Activated CD8-positive, alpha-beta memory T cell treated with anti-CD3 and anti-CD28 coated beads, Interleukin-2, amount 50 U/mL, for 4 hours (primary cell): ENCODE data around the gene C18orf63.
"Not testable (repeated sequence)": the region's sequence is repeated elsewhere in the genome, so short reads cannot be mapped to it uniquely, and the experiment has no call there.

Experiments used
- DNase-seq: peaks from one replicate; pipeline ENCODE4 v3.0.0-alpha.2; 2020

Gene C18orf63

DNA sequence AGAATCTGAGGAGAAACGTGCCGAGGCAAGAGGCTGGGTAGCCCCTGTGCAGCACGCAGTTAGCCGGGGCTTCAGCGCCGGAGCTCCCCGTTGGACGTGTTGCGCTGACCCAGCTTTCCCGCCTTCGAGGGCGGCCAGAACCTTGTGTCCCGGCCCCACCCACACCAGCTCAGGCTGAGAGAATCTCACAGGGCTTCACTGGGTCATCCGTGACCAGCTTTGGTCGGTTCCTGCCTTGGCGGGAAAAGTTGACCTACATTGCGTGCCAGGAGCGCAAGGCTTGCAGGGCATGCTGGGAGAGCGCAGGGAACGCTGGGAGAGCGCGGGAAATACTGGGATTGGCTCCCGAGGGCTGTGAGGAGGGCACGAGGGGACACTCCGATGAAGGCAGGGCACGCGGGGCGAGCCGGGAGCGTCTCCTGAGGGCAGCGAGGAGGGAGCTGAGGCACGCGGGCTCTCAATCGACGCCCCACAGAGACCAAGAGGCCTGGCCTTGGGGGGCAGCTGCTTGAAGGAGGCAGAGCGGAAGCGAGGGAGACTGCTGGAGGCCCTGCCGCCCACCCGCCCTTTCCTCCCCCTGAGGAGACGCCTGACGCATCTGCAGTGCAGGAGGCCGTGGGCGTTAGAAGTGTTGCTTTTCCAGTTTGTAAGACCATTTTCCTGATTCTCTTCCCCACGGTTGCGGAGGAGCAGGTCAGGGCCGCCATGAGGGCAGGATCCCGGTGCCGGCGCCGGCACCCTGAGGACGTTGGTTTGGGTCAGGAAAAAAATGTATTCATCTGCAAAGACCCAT lies at the start of gene C18orf63:
Gene C18orf63, plus strand, starts transcription at position 376 of the 793 bp plus-strand sequence. CDS start 2,027 bp downstream, outside the sequence.
- DNase-seq, result no peak

- DNase-seq, result no peak
Observed at GRCh38 chr18:74266161-74266560, 49.5 kb upstream of the C18orf63 start.

GRCh38 chr18:74268175-74268574 lies 47.5 kb upstream of the C18orf63 start:
- no peak for DNase-seq

DNA sequence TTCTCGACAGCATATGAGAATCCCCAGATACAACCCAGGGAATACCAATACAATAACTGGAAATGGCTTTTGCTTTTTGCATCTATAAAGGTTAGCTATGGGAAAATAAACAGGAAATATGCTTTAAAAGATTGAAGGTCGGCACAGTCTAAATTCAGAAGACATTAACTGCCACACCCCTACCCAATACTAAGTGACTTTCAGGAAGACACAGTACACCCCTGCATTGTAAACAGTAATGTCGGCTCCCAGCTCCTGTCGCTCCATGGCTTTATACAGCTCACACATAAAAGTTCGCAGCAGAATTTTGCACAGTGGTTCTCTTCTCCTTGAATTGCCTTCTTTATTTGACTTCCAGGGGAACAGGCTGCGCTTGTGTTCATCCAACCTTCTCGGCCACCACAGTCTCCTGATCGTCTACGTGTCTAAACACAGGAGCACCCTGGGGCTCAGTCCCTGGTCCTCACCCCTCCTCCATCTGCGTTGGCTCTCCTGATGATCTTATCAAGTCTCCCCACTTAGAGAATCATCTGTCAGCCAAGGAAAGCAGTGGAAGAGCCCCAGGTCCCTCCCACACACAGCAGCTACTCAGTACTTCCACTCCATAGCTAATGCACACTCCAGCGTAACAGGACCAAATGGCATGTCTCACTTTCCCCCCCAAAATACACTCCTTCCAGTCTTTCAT lies 46.6 kb upstream of the C18orf63 start:
- DNase-seq, result no peak

GRCh38 chr18:74271635-74272034 lies 44.0 kb upstream of the C18orf63 start:
- DNase-seq, result no peak

DNA sequence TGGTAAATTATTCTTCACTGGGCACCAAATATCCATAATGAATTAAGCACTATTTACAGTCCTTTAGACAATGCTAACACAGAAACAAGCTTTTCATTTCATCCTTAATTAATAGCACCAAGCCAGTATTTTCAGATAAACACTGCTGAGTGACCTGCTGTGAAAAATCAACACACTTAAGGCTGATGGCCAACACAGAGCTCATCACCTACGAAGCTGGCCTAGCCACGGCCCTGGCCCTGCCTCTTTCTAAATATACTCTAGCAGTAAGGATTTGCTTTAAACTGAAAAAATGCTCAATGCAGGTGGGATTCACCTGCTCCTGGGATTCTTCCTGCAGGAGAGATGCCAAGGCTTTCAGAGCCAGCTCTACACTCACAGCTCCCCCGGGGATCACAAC lies 42.2 kb upstream of the C18orf63 start:
- DNase-seq, result no peak

GRCh38 chr18:74274700-74275099 lies 40.9 kb upstream of the C18orf63 start:
- no peak for DNase-seq

DNA sequence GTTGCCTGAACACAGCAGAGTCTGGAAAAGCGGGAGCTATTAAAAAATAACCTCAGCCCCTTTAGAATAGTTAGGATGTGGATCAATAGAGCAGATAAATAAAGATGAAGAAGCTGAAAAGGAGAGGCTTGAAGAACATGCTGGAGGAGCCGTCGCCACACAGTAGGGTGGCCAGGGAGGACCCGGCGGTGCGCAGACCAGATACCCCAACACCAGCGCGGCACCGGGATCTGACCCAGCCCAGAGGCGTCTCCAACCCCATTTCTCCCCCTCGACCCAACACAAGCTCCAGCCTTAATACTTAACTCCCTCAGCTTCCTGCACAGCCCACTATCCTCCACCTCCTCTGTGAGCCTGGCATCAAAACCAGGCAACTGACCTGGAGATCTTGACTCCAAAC lies 39.9 kb upstream of the C18orf63 start:
- no peak for DNase-seq

GRCh38 chr18:74276609-74277008 lies 39.0 kb upstream of the C18orf63 start:
- DNase-seq, result no peak

- no peak for DNase-seq
Observed at GRCh38 chr18:74277296-74277695, 38.3 kb upstream of the C18orf63 start.

- DNase-seq, result no peak
Observed at GRCh38 chr18:74278058-74278457, 37.6 kb upstream of the C18orf63 start.

DNA sequence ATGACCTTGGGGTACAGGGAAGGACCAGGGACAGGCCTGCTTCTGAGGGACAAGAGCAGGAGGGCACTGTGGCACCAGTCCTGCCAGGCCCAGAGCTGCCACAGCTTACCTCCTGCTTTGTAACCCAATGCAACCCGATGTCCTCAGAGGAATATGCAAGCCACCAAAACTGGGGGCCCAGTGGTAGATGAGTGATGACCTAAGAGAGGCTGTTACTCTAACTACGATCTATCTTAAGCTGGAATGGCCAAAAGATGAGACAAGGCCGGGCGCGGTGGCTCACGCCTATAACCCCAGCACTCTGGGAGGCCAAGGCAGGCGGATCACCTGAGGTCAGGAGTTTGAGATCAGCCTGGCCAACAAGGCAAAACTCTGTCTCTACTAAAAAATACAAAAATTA lies 36.7 kb upstream of the C18orf63 start:
- DNase-seq, result no peak

DNA sequence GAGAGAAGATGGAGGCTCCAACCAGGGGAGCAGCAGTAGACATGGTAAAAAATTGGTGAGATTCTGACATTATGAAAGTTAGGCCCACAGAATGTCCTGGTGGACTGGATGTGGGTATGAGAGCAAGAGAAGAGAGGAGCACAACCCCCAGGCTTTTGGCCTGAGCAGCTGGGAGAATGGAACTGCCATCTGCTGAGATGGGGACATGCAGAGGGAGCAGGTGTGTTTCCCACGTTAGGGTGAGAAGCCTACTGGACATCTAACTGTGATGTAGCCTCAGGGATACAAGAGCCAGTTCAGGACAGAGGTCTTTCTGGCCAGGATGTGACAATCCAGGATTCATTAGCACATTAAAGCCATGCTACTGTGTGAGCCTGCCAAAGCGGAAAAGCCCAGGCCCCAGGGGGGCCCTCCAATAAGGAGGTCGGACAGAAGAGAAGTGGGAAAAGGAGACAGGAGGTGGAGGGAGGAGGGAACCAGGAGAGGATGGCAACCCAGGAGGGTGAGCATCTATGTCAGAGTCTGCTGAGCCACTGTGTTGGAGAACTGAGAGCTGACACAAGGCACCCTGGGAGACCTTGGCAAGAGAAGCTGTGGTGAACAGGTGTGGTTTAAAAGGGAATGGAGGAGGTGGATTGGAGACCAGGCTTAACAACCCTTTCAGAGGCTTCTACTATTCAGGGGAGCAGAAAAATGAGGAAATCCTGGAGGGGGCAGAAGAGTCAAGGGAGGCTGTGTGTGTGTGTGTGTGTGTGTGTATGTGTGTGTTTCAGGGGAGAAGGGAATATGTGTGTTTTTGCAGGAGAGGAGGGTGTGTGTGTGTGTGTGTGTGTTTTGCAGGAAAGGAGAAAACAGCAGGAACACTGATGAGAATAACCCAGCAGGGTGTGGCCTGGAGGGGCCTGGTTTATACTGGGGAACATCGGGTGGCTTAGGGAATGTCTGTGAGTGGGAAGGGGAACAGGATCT lies 34.3 kb upstream of the C18orf63 start:
- DNase-seq, result no peak

- DNase-seq, result no peak
Observed at GRCh38 chr18:74281980-74282754, 33.5 kb upstream of the C18orf63 start.

DNA sequence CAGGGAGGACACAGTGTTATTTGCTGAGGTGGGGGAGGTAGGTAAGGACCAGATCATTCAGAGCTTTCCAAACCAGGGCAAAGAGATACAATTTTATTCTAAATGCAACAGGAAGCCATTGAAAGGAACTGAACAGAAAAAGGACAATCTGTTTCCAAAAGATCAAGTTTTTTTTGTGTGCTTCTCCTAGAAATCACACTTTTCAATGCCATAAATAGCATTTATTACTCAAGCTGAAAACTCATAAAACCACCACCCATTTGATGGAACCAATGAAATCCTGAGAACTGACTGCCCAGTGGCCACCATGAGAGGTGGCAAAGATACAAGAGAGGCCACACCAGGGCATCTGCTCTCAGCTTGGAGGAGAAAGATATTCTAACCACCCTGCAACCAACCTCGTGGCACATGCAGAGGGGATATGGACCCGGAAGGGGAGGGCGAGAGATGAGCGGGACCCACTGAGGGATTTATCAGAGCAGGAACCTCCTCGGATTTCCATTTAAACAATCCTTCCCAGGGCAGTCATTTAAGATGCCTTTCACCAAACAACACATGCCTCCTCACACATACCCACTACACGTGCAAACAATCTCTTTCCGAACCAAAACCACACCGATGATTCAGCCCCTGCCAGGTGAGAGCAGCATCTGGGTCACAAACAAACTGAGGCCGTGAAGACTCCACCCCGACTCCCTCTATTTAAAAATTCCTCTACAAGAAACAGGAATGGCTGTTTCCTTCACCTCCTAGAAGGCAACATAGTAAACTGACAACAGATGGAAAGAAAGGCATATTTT lies 32.7 kb upstream of the C18orf63 start:
- DNase-seq, result peak; percentile 41

- no peak for DNase-seq
Observed at GRCh38 chr18:74283646-74284045, 32.0 kb upstream of the C18orf63 start.

- no peak for DNase-seq
Observed at GRCh38 chr18:74284191-74284979, 31.3 kb upstream of the C18orf63 start.

- no peak for DNase-seq
Observed at GRCh38 chr18:74284980-74285355, 30.7 kb upstream of the C18orf63 start.

GRCh38 chr18:74285583-74285982 lies 30.1 kb upstream of the C18orf63 start:
- DNase-seq, result not testable (repeated sequence)

DNA sequence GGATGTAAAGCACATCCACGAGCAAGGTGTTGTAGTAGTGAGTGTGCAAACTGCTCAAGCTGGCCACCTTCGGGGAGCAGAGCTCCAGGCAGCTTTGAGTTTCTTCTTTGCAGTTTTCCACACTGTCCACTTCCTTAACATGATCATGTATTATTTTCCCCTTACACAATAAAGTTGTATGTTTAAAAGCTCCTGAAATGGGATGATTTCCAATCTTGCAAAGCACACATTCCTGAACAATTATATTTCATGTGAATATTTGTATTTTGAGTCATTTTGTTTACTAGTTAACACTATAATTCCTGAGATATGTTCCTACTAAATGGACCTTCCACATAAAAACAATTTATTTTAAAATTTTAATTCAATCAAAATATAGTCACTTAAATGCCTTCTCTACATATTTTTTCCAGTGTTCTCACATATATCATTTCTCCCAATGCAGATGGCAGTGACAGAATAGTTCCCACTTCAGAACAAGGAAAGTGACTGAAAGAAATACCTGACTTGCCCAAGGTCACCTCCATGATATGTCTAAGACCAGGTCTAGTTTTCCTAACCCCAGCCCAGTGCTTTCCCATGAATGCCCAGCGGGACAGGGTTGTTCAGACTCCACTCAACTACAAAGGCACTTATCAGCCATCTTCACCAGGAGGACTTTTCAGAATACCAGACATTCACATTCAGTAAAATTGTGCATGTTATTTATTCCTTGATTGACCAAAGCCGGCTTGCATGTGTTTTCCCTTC lies 29.4 kb upstream of the C18orf63 start:
- no peak for DNase-seq
